ENCODE results near the gene SAPCD2.

The SAPCD2 gene

DNA sequence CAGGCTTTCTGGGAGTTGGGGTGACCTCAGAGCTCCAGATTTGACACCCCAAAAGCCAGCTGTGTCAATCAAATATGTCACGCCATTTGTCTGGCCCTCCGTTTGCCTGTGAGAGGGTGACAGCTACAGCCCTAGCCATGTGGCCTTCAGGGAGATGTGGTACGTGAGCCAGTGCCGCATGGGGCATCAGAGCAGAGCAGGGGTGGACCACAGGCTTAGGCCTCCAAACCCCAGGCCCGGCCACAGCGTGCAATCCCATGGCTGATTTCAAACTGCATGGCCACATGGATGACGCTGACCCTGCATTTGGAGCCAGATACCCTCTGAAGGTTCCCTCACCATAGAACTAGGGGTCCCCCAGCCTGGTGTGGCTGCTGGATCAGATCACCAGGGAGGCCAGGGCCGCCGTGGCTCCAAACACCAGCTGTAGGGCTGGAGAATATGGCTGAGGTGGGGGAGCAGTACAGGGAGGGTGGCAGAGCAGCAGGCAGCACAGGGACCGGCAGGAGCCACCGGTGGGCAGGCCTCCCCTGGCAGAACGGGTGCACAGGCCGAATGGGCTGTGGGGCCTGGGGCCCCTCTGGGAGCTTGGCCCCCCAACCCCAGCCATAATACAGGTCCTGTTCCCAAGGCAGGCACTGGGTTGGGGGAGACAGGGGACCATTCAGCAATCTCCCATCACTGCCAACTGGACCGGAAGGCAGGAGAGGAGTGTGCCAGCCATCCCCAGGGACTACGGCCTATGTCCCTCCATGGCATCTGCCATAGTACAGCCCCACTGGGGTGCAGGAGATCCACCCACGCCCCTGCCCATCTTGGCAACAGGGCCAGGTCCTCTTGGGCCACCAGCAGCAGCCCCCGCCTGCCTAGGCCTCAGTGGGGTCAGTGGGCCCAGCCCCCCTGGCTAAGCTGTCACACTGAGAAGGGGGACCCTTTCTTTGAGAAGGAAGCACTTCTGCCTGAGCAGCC is 1.5 kb downstream of the SAPCD2 start:
- Histone ChIP-seq H2AK5ac (ENCODE audit: low read length) (no peak overlapping the region), H3K4me2 (ENCODE audit: low read length) (peak overlapping the region; percentile 36), H3K36me3 (ENCODE audit: control insufficient read depth, insufficient read depth, low read length) (no peaks in the 10 kb centered on the region), H3K27ac (ENCODE audit: low read depth, low read length) (no peak overlapping the region), H3K79me2 (ENCODE audit: control insufficient read depth, insufficient read depth, low read length) (no peaks in the 10 kb centered on the region), H3K4me3 (ENCODE audit: low read length) (no peak overlapping the region), H3K4ac (ENCODE audit: low read depth, low read length) (no peak overlapping the region), H3K4me1 (ENCODE audit: control insufficient read depth, low read depth, low read length) (no peaks in the 10 kb centered on the region), H2BK5ac (ENCODE audit: low read length) (no peak overlapping the region), H3K18ac (ENCODE audit: low read length) (no peak overlapping the region), H3K9ac (ENCODE audit: low read length) (peak overlapping the region; percentile 65), H3K23ac (ENCODE audit: low read length) (no peak overlapping the region), H2BK120ac (ENCODE audit: low read depth, low read length) (no peak overlapping the region), H4K8ac (ENCODE audit: low read depth, low read length) (no peak overlapping the region), H3K56ac (ENCODE audit: low read length) (peak overlapping the region; percentile 49), H2BK15ac (replicated peaks; ENCODE audit: low read depth) (no peak overlapping the region), H3K27me3 (ENCODE audit: insufficient read depth, low read length, poor library complexity) (no peaks in the 10 kb centered on the region), H4K5ac (ENCODE audit: low read length) (no peak overlapping the region), H3K79me1 (ENCODE audit: low read length) (peaks cover 2% of the 10 kb centered on the region)
- no CpG with 5 or more reads among the region's 17 CpGs for WGBS (ENCODE audit: extremely low coverage, insufficient coverage, low lambda C conversion rate)
- no peak for DNase-seq

GRCh38 chr9:137067860-137068538 is 2.4 kb downstream of the SAPCD2 start:
- DNase-seq: peak; percentile 87
- Histone ChIP-seq H2BK120ac (ENCODE audit: low read depth, low read length) (no peak overlapping the region), H3K23ac (ENCODE audit: low read length) (no peak overlapping the region), H3K27me3 (ENCODE audit: insufficient read depth, low read length, poor library complexity) (no peaks in the 10 kb centered on the region), H3K27ac (ENCODE audit: low read depth, low read length) (no peak overlapping the region), H3K4ac (ENCODE audit: low read depth, low read length) (no peak overlapping the region), H3K36me3 (ENCODE audit: control insufficient read depth, insufficient read depth, low read length) (no peaks in the 10 kb centered on the region), H3K18ac (ENCODE audit: low read length) (no peak overlapping the region), H3K4me3 (ENCODE audit: low read length) (no peak overlapping the region), H2BK5ac (ENCODE audit: low read length) (no peak overlapping the region), H4K8ac (ENCODE audit: low read depth, low read length) (no peak overlapping the region), H2AK5ac (ENCODE audit: low read length) (no peak overlapping the region), H3K9ac (ENCODE audit: low read length) (no peak overlapping the region), H4K5ac (ENCODE audit: low read length) (no peak overlapping the region), H3K56ac (ENCODE audit: low read length) (no peak overlapping the region), H3K4me2 (ENCODE audit: low read length) (no peak overlapping the region), H3K79me2 (ENCODE audit: control insufficient read depth, insufficient read depth, low read length) (no peaks in the 10 kb centered on the region), H3K79me1 (ENCODE audit: low read length) (peaks cover 2% of the 10 kb centered on the region), H3K4me1 (ENCODE audit: control insufficient read depth, low read depth, low read length) (no peaks in the 10 kb centered on the region), H2BK15ac (replicated peaks; ENCODE audit: low read depth) (no peak overlapping the region)
- WGBS (ENCODE audit: extremely low coverage, insufficient coverage, low lambda C conversion rate): no CpG with 5 or more reads among the region's 12 CpGs

- Histone ChIP-seq H3K27ac (ENCODE audit: low read depth, low read length) (no peak overlapping the region), H3K9ac (ENCODE audit: low read length) (no peak overlapping the region)
- WGBS (ENCODE audit: extremely low coverage, insufficient coverage, low lambda C conversion rate): no CpG with 5 or more reads among the region's 26 CpGs
These were observed 4.1 kb downstream of the SAPCD2 start for GRCh38 chr9:137066096-137066861.

DNA sequence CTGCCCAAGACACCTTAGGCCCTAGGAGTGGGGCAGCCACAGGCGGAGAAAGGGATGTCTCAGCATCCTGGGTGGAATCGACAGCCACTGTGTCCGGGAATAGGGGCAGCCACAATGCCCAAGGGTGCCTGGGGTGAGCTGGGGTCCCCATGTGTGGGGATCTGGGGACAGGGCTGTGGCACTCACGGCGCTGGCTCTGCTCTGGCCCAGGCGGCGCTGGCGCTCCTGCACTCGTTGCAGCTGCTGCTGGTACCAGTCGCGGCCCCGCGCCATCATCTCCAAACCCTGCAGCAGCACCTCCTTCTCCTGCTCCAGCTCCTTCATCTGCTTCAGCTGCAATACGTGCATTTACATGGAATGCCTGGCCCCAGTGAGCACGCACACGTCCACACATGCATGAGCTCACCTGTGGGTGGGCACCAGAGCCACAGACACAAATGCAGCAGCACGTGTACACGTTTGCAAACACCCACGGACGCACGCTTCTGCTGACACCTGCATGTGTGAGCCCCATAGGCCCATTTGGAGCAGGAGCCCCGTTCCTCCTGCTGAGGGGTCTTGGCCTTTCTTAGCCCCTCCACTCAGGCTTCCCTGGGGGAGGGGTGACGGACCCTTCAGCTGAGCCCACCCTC is 4.9 kb downstream of the SAPCD2 start:
- H3K9ac ChIP-seq (ENCODE audit: low read length): no peak overlapping the region
- no peak overlapping the region for H4K5ac ChIP-seq (ENCODE audit: low read length)
- H3K27ac ChIP-seq (ENCODE audit: low read depth, low read length): no peak overlapping the region
- no peak for DNase-seq
- H3K4me1 ChIP-seq (ENCODE audit: control insufficient read depth, low read depth, low read length): no peaks in the 10 kb centered on the region
- no peak overlapping the region for H2BK5ac ChIP-seq (ENCODE audit: low read length)
- H4K8ac ChIP-seq (ENCODE audit: low read depth, low read length): no peak overlapping the region
- no peak overlapping the region for H3K4ac ChIP-seq (ENCODE audit: low read depth, low read length)
- H3K4me3 ChIP-seq (ENCODE audit: low read length): no peak overlapping the region
- no peak overlapping the region for H3K56ac ChIP-seq (ENCODE audit: low read length)
- no peaks in the 10 kb centered on the region for H3K27me3 ChIP-seq (ENCODE audit: insufficient read depth, low read length, poor library complexity)
- H3K18ac ChIP-seq (ENCODE audit: low read length): no peak overlapping the region
- peaks cover 2% of the 10 kb centered on the region for H3K79me1 ChIP-seq (ENCODE audit: low read length)
- no peak overlapping the region for H3K23ac ChIP-seq (ENCODE audit: low read length)
- WGBS (ENCODE audit: extremely low coverage, insufficient coverage, low lambda C conversion rate): no CpG with 5 or more reads among the region's 23 CpGs
- no peaks in the 10 kb centered on the region for H3K79me2 ChIP-seq (ENCODE audit: control insufficient read depth, insufficient read depth, low read length)
- H2BK120ac ChIP-seq (ENCODE audit: low read depth, low read length): no peak overlapping the region
- H3K4me2 ChIP-seq (ENCODE audit: low read length): no peak overlapping the region
- no peak overlapping the region for H2BK15ac ChIP-seq (replicated peaks; ENCODE audit: low read depth)
- no peaks in the 10 kb centered on the region for H3K36me3 ChIP-seq (ENCODE audit: control insufficient read depth, insufficient read depth, low read length)
- H2AK5ac ChIP-seq (ENCODE audit: low read length): no peak overlapping the region

More at GRCh38 chr9:137066096-137066861, 4.1 kb downstream of the SAPCD2 start:
- Histone ChIP-seq H2BK120ac (ENCODE audit: low read depth, low read length) (no peak overlapping the region), H3K27me3 (ENCODE audit: insufficient read depth, low read length, poor library complexity) (no peaks in the 10 kb centered on the region), H3K79me2 (ENCODE audit: control insufficient read depth, insufficient read depth, low read length) (no peaks in the 10 kb centered on the region), H3K56ac (ENCODE audit: low read length) (no peak overlapping the region), H3K23ac (ENCODE audit: low read length) (no peak overlapping the region), H2BK15ac (replicated peaks; ENCODE audit: low read depth) (no peak overlapping the region), H3K4me1 (ENCODE audit: control insufficient read depth, low read depth, low read length) (no peaks in the 10 kb centered on the region), H3K4me2 (ENCODE audit: low read length) (no peak overlapping the region), H2BK5ac (ENCODE audit: low read length) (no peak overlapping the region), H3K4me3 (ENCODE audit: low read length) (no peak overlapping the region), H2AK5ac (ENCODE audit: low read length) (no peak overlapping the region), H3K18ac (ENCODE audit: low read length) (no peak overlapping the region), H4K8ac (ENCODE audit: low read depth, low read length) (no peak overlapping the region), H4K5ac (ENCODE audit: low read length) (no peak overlapping the region), H3K36me3 (ENCODE audit: control insufficient read depth, insufficient read depth, low read length) (no peaks in the 10 kb centered on the region), H3K4ac (ENCODE audit: low read depth, low read length) (no peak overlapping the region), H3K79me1 (ENCODE audit: low read length) (peaks cover 2% of the 10 kb centered on the region)
- DNase-seq: no peak

GRCh38 chr9:137064880-137065164 is 5.5 kb downstream of the SAPCD2 start:
- no peak overlapping the region for H3K4ac ChIP-seq (ENCODE audit: low read depth, low read length)
- H2BK120ac ChIP-seq (ENCODE audit: low read depth, low read length): no peak overlapping the region
- no CpG with 5 or more reads among the region's 12 CpGs for WGBS (ENCODE audit: extremely low coverage, insufficient coverage, low lambda C conversion rate)
- H3K4me3 ChIP-seq (ENCODE audit: low read length): no peak overlapping the region
- no peak overlapping the region for H4K8ac ChIP-seq (ENCODE audit: low read depth, low read length)
- H2BK15ac ChIP-seq (replicated peaks; ENCODE audit: low read depth): no peak overlapping the region
- no peak overlapping the region for H3K56ac ChIP-seq (ENCODE audit: low read length)
- no peaks in the 10 kb centered on the region for H3K4me1 ChIP-seq (ENCODE audit: control insufficient read depth, low read depth, low read length)
- H2BK5ac ChIP-seq (ENCODE audit: low read length): no peak overlapping the region
- no peak overlapping the region for H2AK5ac ChIP-seq (ENCODE audit: low read length)
- no peak overlapping the region for H4K5ac ChIP-seq (ENCODE audit: low read length)
- no peaks in the 10 kb centered on the region for H3K36me3 ChIP-seq (ENCODE audit: control insufficient read depth, insufficient read depth, low read length)
- H3K23ac ChIP-seq (ENCODE audit: low read length): no peak overlapping the region
- no peaks in the 10 kb centered on the region for H3K27me3 ChIP-seq (ENCODE audit: insufficient read depth, low read length, poor library complexity)
- no peaks in the 10 kb centered on the region for H3K79me2 ChIP-seq (ENCODE audit: control insufficient read depth, insufficient read depth, low read length)
- no peak overlapping the region for H3K4me2 ChIP-seq (ENCODE audit: low read length)
- no peak overlapping the region for H3K27ac ChIP-seq (ENCODE audit: low read depth, low read length)
- H3K9ac ChIP-seq (ENCODE audit: low read length): no peak overlapping the region
- no peak for DNase-seq
- H3K18ac ChIP-seq (ENCODE audit: low read length): no peak overlapping the region
- peaks cover 2% of the 10 kb centered on the region for H3K79me1 ChIP-seq (ENCODE audit: low read length)

All from mesendoderm (in vitro differentiated cells).